Gastrocnemius medialis (tissue), 4 donors: Measurements from ENCODE around the gene POR.

Experiments used
- CTCF ChIP-seq, 5 experiments: fragments of 450-650 bp in 3 of 5; fragments of 200-600 bp in 2 of 5; sonication (generic) in 2 of 5; IDR thresholded peaks in 4 of 5; conservative IDR thresholded peaks in 1 of 5; 1 replicate in 4 of 5; 2 replicates in 1 of 5; pipeline ENCODE4 v1.5.1; 2016 to 2019; ENCODE audit warnings: antibody characterized with exemption in 5 of 5, mild to moderate bottlenecking in 3 of 5, moderate library complexity in 3 of 5
- POLR2A ChIP-seq, 2 donors: fragments of 450-650 bp; IDR thresholded peaks; one replicate each; pipeline ENCODE4 v1.6.1; 2017; ENCODE audit warnings: antibody characterized with exemption in 2 of 2, mild to moderate bottlenecking in 2 of 2, moderate library complexity in 2 of 2

DNA sequence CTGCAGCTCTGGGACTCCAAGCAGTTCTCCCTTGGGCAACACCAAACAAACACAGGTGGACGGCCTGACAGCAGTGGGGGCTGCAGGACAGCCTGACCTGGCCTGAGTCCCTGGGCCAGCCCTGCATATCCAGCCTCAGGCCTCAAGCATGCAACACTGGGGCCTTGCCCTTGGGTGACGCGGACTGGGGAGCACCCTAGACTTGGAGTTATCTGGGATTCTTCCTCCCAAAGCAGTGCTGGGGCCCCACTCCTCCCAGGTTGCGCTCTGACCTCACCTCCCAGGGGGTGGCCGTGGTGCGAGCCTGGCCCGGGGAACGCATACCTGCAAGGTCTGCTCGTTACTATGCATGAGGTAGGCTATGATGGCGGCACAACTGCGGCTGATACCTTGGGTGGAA lies 85.6 kb downstream of the POR start:
- no peak for TF ChIP-seq POLR2A (IDR thresholded peaks at IDR 0.05)
- no peak for TF ChIP-seq CTCF (IDR thresholded peaks at IDR 0.05 in 4 of 5, conservative IDR thresholded peaks at IDR 0.05 in 1 of 5)
